ENCODE measurements around the gene UNC80.

DNA sequence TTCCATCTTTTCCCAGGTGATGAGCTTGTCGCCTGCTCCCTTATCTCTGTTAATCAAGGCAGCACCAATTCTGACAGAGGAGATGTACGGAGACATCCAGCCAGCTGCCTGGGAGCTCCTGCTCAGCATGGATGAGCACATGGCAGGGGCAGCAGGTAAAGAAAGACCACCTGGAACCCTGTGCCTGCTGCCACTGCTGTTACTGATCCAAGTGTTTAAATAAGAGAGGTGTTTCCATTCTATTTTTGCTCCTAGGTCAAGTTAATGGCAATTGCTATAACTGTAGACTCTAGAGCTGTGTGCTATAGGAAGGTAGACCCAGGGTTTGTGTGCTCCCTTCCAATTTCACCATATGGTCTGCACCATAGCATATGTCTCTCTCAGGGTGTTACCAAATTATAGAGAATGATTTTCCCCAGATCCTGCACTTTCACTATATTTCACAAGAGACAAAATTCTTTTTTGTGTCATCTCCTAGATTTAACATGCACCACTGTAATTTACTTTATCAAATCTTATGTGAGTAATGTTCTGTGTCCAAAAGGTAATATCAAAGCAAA lies 142.2 kb downstream of the UNC80 start:
- TF ChIP-seq CTCF (conservative IDR thresholded peaks at IDR 0.05; ENCODE audit: low read depth, low read length) (no peak), EZH2 (IDR thresholded peaks at IDR 0.05; ENCODE audit: borderline replicate concordance, low read depth, low read length, poor library complexity, severe bottlenecking) (no peak)
